ENCODE results near the gene HPSE.
"Not testable (repeated sequence)": the region's sequence is repeated elsewhere in the genome, so short reads cannot be mapped to it uniquely, and the experiment has no call there.

Gene HPSE

DNA sequence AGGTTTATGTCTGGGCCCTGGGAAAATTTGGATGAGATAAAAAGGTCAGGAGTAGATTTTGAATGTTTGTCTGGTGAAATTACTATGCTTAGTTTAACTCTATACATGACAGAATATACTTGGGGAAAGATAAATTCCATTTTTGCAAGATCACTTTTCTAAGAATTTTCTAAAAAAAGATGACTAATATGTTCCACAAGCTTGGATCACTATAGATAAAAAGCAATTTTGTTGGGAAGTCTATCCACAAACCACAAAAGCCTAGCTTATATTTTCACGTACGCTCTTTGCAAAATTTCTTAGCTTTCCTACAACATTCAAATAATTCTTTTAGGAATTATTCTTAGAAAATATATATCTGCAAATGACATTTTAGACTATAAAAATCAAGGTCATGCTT, 29.5 kb downstream of the HPSE start:
- TF ChIP-seq CTCF (IDR thresholded peaks at IDR 0.05) = no peak
- peaks cover 8% of the 10 kb centered on the region for H3K4me1 Mint-ChIP-seq
- H3K9me3 Mint-ChIP-seq = no peaks in the 10 kb centered on the region
- no peak overlapping the region for H3K4me3 Mint-ChIP-seq
- H3K36me3 Mint-ChIP-seq (ENCODE audit: low read depth) = no peaks in the 10 kb centered on the region
- no peak overlapping the region for H3K27ac Mint-ChIP-seq
- no peak for DNase-seq
- H3K27me3 Mint-ChIP-seq (ENCODE audit: low read depth, poor library complexity) = no peaks in the 10 kb centered on the region

DNA sequence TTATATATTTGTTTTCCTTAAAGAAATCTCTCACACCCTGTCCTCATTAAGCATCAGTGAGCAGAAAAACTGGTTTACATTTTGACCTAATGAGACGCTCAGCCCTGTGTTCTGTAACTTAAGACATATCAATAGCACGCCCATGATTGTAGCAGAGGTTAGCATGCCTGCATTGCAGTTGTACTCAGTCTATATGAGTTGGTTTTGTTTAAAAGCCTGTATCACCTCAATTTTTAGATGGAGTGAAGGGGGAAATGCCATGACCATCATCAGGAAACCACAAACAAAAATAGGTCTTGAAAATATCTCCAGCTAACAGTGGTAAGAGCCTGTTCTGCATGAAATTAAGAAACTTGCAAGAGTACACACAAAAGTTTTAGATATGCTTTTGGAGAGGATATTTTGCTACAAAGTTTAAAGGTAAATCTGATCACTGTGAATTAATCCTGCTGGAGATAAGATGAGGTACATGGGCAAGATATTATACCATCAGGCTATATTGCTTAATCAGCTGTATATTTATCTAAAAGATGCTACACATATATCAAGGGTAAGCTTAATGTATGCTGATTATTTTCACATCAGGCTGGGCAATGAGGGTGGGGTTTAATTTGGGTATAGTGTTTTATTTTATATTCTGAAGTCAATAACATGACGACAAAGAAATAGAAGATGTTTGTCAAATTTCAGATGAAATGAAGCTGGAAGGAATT, 36.9 kb downstream of the HPSE start:
- Mint-ChIP-seq H3K4me3 (no peak overlapping the region), H3K36me3 (ENCODE audit: low read depth) (no peaks in the 10 kb centered on the region), H3K27me3 (ENCODE audit: low read depth, poor library complexity) (no peaks in the 10 kb centered on the region), H3K9me3 (no peaks in the 10 kb centered on the region), H3K27ac (no peak overlapping the region), H3K4me1 (no peaks in the 10 kb centered on the region)
- DNase-seq = no peak
- TF ChIP-seq CTCF (IDR thresholded peaks at IDR 0.05) = no peak

GRCh38 chr4:83293305-83294046, 41.2 kb downstream of the HPSE start:
- Mint-ChIP-seq H3K27ac (no peak overlapping the region), H3K4me1 (no peaks in the 10 kb centered on the region), H3K4me3 (no peak overlapping the region), H3K36me3 (ENCODE audit: low read depth) (no peaks in the 10 kb centered on the region), H3K9me3 (peaks cover 24% of the 10 kb centered on the region), H3K27me3 (ENCODE audit: low read depth, poor library complexity) (no peaks in the 10 kb centered on the region)
- DNase-seq = no peak
- TF ChIP-seq CTCF (IDR thresholded peaks at IDR 0.05) = no peak

GRCh38 chr4:83290059-83290774, 44.4 kb downstream of the HPSE start:
- H3K9me3 Mint-ChIP-seq = peaks cover 24% of the 10 kb centered on the region
- not testable (repeated sequence) for H3K36me3 Mint-ChIP-seq (ENCODE audit: low read depth); H3K4me1 Mint-ChIP-seq; H3K4me3 Mint-ChIP-seq; DNase-seq; H3K27me3 Mint-ChIP-seq (ENCODE audit: low read depth, poor library complexity); H3K27ac Mint-ChIP-seq

DNA sequence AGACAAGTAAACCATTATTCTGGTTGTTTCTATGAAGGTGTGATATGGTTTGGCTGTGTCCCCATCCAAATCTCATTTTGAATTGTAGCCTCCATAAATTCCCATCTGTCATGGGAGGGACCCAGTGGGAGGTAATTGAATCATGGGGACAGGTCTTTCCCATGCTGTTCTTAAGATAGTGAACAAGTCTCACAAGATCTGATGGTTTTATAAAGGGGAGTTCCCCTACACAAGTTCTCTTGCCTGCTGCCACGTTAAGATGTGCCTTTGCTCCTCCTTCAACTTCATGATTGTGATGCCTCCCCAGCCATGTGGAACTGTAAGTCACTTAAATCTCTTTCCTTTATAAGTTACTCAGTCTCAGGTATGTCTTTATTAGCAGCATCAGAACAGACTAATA, 46.3 kb downstream of the HPSE start:
- not testable (repeated sequence) for DNase-seq; H3K27ac Mint-ChIP-seq; H3K4me3 Mint-ChIP-seq; H3K27me3 Mint-ChIP-seq (ENCODE audit: low read depth, poor library complexity); H3K36me3 Mint-ChIP-seq (ENCODE audit: low read depth)
- peaks cover 17% of the 10 kb centered on the region for H3K4me1 Mint-ChIP-seq
- peaks cover 24% of the 10 kb centered on the region for H3K9me3 Mint-ChIP-seq

GRCh38 chr4:83285055-83285407, 49.6 kb downstream of the HPSE start:
- DNase-seq = no peak
- peaks cover 9% of the 10 kb centered on the region for H3K9me3 Mint-ChIP-seq
- H3K4me1 Mint-ChIP-seq = peaks cover 38% of the 10 kb centered on the region
- H3K4me3 Mint-ChIP-seq = peak overlapping the region; percentile 96
- TF ChIP-seq CTCF (IDR thresholded peaks at IDR 0.05) = no peak
- peaks cover 13% of the 10 kb centered on the region for H3K27me3 Mint-ChIP-seq (ENCODE audit: low read depth, poor library complexity)
- no peaks in the 10 kb centered on the region for H3K36me3 Mint-ChIP-seq (ENCODE audit: low read depth)
- H3K27ac Mint-ChIP-seq = peak overlapping the region; percentile 98

Data from nephron progenitor cell (in vitro differentiated cells).